ENCODE measurements around the gene SPINT2.

DNA sequence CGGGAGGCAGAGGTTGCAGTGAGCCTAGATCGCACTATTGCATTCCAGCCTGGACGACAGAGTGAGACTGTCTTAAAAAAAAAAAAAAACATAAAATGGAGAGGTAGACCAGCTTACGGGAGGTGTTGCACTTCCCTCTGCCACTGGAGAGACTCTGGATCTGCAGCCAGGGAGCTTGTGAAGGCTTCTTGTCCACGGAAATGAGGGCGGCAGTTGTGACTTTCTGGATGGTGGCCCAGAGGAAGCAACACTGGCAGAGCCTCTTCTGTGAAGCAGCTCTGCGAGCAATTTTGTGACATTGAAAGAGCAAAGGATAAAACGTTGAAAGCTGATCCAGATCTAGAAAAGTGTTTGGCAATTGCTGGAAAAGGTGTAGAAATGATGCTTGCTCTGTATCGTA lies 10.4 kb downstream of the SPINT2 start:
- TF ChIP-seq, protein P1, sequence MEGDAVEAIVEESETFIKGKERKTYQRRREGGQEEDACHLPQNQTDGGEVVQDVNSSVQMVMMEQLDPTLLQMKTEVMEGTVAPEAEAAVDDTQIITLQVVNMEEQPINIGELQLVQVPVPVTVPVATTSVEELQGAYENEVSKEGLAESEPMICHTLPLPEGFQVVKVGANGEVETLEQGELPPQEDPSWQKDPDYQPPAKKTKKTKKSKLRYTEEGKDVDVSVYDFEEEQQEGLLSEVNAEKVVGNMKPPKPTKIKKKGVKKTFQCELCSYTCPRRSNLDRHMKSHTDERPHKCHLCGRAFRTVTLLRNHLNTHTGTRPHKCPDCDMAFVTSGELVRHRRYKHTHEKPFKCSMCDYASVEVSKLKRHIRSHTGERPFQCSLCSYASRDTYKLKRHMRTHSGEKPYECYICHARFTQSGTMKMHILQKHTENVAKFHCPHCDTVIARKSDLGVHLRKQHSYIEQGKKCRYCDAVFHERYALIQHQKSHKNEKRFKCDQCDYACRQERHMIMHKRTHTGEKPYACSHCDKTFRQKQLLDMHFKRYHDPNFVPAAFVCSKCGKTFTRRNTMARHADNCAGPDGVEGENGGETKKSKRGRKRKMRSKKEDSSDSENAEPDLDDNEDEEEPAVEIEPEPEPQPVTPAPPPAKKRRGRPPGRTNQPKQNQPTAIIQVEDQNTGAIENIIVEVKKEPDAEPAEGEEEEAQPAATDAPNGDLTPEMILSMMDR (optimal IDR thresholded peaks at IDR 0.05 in 1 of 3, IDR thresholded peaks at IDR 0.05 in 1 of 3, conservative IDR thresholded peaks at IDR 0.05 in 1 of 3; ENCODE audit: extremely low read depth in 1 of 3, insufficient read depth in 2 of 3, low read length in 3 of 3) = no peak
- no peak for TF ChIP-seq EZH2 (IDR thresholded peaks at IDR 0.05; ENCODE audit: low read length)

All from keratinocyte (primary cell).